Measurements from ENCODE around the gene OTUD5.

OTUD5 gene

GRCh38 chrX:48937054-48937907, 20.1 kb downstream of the OTUD5 start:
- in situ Hi-C loops (cut with MboI; ENCODE audit: low sequenced_read_pairs) = no loop called here

GRCh38 chrX:48936429-48937053, 20.9 kb downstream of the OTUD5 start:
- in situ Hi-C loops (cut with MboI; ENCODE audit: low sequenced_read_pairs) = no loop called here

- in situ Hi-C loops (cut with MboI; ENCODE audit: low sequenced_read_pairs) = no loop called here
Measured at GRCh38 chrX:48935301-48935670, 22.1 kb downstream of the OTUD5 start.

GRCh38 chrX:48934581-48935300, 22.7 kb downstream of the OTUD5 start:
- in situ Hi-C loops (cut with MboI; ENCODE audit: low sequenced_read_pairs) = no loop called here

GRCh38 chrX:48933757-48934156, 23.6 kb downstream of the OTUD5 start:
- in situ Hi-C loops (cut with MboI; ENCODE audit: low sequenced_read_pairs) = no loop called here

- in situ Hi-C loops (cut with MboI; ENCODE audit: low sequenced_read_pairs) = no loop called here
Measured at GRCh38 chrX:48927736-48928382, 29.5 kb downstream of the OTUD5 start.

- in situ Hi-C loops (cut with MboI; ENCODE audit: low sequenced_read_pairs) = no loop called here
Measured at GRCh38 chrX:48927123-48927522, 30.3 kb downstream of the OTUD5 start.

- in situ Hi-C loops (cut with MboI; ENCODE audit: low sequenced_read_pairs) = no loop called here
Measured at GRCh38 chrX:48924270-48924669, 33.1 kb downstream of the OTUD5 start.

- in situ Hi-C loops (cut with MboI; ENCODE audit: low sequenced_read_pairs) = no loop called here
Measured at GRCh38 chrX:48923771-48924170, 33.6 kb downstream of the OTUD5 start.

- in situ Hi-C loops (cut with MboI; ENCODE audit: low sequenced_read_pairs) = no loop called here
Measured at GRCh38 chrX:48920718-48921104, 36.7 kb downstream of the OTUD5 start.

GRCh38 chrX:48919947-48920717, 37.3 kb downstream of the OTUD5 start:
- in situ Hi-C loops (cut with MboI; ENCODE audit: low sequenced_read_pairs) = no loop called here

GRCh38 chrX:48919360-48919841, 38.0 kb downstream of the OTUD5 start:
- in situ Hi-C loops (cut with MboI; ENCODE audit: low sequenced_read_pairs) = no loop called here

GRCh38 chrX:48918643-48919340, 38.6 kb downstream of the OTUD5 start, which contains the start of gene PIM2:
PIM2 (minus strand) TSS chrX:48919024; CDS start chrX:48918834, 190 bp downstream.
- in situ Hi-C loops (cut with MboI; ENCODE audit: low sequenced_read_pairs) = no loop called here

- in situ Hi-C loops (cut with MboI; ENCODE audit: low sequenced_read_pairs) = no loop called here
Measured at GRCh38 chrX:48918301-48918642, 39.1 kb downstream of the OTUD5 start.

GRCh38 chrX:48917139-48918001, 40.0 kb downstream of the OTUD5 start:
- in situ Hi-C loops (cut with MboI; ENCODE audit: low sequenced_read_pairs) = no loop called here

- in situ Hi-C loops (cut with MboI; ENCODE audit: low sequenced_read_pairs) = no loop called here
Measured at GRCh38 chrX:48914593-48915493, 42.6 kb downstream of the OTUD5 start.

- in situ Hi-C loops (cut with MboI; ENCODE audit: low sequenced_read_pairs) = no loop called here
Measured at GRCh38 chrX:48913605-48914366, 43.6 kb downstream of the OTUD5 start.

Data from hTERT RPE-1 (cell line).